ENCODE data around the gene WDR47. TPM values are rescaled to one million over a fixed set of nuclear protein-coding genes. Genes with fewer than 3 reads are reported as not detected.
"Not testable (repeated sequence)": the region's sequence is repeated elsewhere in the genome, so short reads cannot be mapped to it uniquely, and the experiment has no call there.

Gene WDR47
- polyA plus RNA-seq, 4 donors: 2.7 to 5.0 (median 4.4) TPM

GRCh38 chr1:109017719-109018118, 24.2 kb downstream of the WDR47 start:
- H3K27ac ChIP-seq (ENCODE audit: low read depth in 1 of 3, low read length in 2 of 3); DNase-seq; FAIRE-seq; H3K4me1 ChIP-seq (ENCODE audit: control insufficient read depth in 3 of 3, insufficient read depth in 2 of 3, low read depth in 1 of 3, low read length in 2 of 3); H3K27me3 ChIP-seq (ENCODE audit: control insufficient read depth in 3 of 3, insufficient read depth in 3 of 3, low read length in 3 of 3); H3K4me3 ChIP-seq (ENCODE audit: low read depth in 1 of 3, low read length in 3 of 3): not testable (repeated sequence)
- WGBS, 3 donors: 96 to 97% (median 96%) methylated on average over 6 of the region's 6 CpGs
- peaks cover 0 to 16% (median 3%) of the 10 kb centered on the region in 3 donors for H3K36me3 ChIP-seq (ENCODE audit: control insufficient read depth in 3 of 3, insufficient read depth in 2 of 3, low read depth in 1 of 3, low read length in 3 of 3)
- peaks cover 0 to 16% of the 10 kb centered on the region in 2 donors for H3K9me3 ChIP-seq (ENCODE audit: control insufficient read depth in 2 of 2, insufficient read depth in 1 of 2, low read depth in 1 of 2, low read length in 1 of 2)

- no peaks in the 10 kb centered on the region for H3K27me3 ChIP-seq (ENCODE audit: control insufficient read depth in 3 of 3, insufficient read depth in 3 of 3, low read length in 3 of 3)
- H3K4me3 ChIP-seq (ENCODE audit: low read depth in 1 of 3, low read length in 3 of 3): no peak overlapping the region
- peaks cover 0 to 16% of the 10 kb centered on the region in 2 donors for H3K9me3 ChIP-seq (ENCODE audit: control insufficient read depth in 2 of 2, insufficient read depth in 1 of 2, low read depth in 1 of 2, low read length in 1 of 2)
- FAIRE-seq: no peak
- peaks cover 0 to 16% (median 3%) of the 10 kb centered on the region in 3 donors for H3K36me3 ChIP-seq (ENCODE audit: control insufficient read depth in 3 of 3, insufficient read depth in 2 of 3, low read depth in 1 of 3, low read length in 3 of 3)
- H3K27ac ChIP-seq (ENCODE audit: low read depth in 1 of 3, low read length in 2 of 3): no peak overlapping the region
- H3K4me1 ChIP-seq (ENCODE audit: control insufficient read depth in 3 of 3, insufficient read depth in 2 of 3, low read depth in 1 of 3, low read length in 2 of 3): no peaks in the 10 kb centered on the region
- no peak for DNase-seq
- 100% methylated on average over 1 of the region's 1 CpG for WGBS, 3 donors
These were observed 24.8 kb downstream of the WDR47 start for GRCh38 chr1:109017134-109017533.

- WGBS, 3 donors: 79 to 90% (median 85%) methylated on average over 7 of the region's 7 CpGs
- H3K27ac ChIP-seq (ENCODE audit: low read depth in 1 of 3, low read length in 2 of 3): no peak overlapping the region
- H3K4me1 ChIP-seq (ENCODE audit: control insufficient read depth in 3 of 3, insufficient read depth in 2 of 3, low read depth in 1 of 3, low read length in 2 of 3): no peaks in the 10 kb centered on the region
- no peaks in the 10 kb centered on the region for H3K27me3 ChIP-seq (ENCODE audit: control insufficient read depth in 3 of 3, insufficient read depth in 3 of 3, low read length in 3 of 3)
- H3K4me3 ChIP-seq (ENCODE audit: low read depth in 1 of 3, low read length in 3 of 3): no peak overlapping the region
- no peak for DNase-seq
- FAIRE-seq: no peak
- H3K9me3 ChIP-seq (ENCODE audit: control insufficient read depth in 2 of 2, insufficient read depth in 1 of 2, low read depth in 1 of 2, low read length in 1 of 2): peaks cover 0 to 3% of the 10 kb centered on the region in 2 donors
- H3K36me3 ChIP-seq (ENCODE audit: control insufficient read depth in 3 of 3, insufficient read depth in 2 of 3, low read depth in 1 of 3, low read length in 3 of 3): peaks cover 6 to 19% (median 7%) of the 10 kb centered on the region in 3 donors
These were observed 30.6 kb downstream of the WDR47 start for GRCh38 chr1:109011335-109011734.

- not testable (repeated sequence) for FAIRE-seq
These were observed 45.3 kb downstream of the WDR47 start for GRCh38 chr1:108996622-108997021.

GRCh38 chr1:108983114-108983513, 58.8 kb downstream of the WDR47 start:
- peaks cover 0 to 14% (median 5%) of the 10 kb centered on the region in 3 donors for H3K36me3 ChIP-seq (ENCODE audit: control insufficient read depth in 3 of 3, insufficient read depth in 2 of 3, low read depth in 1 of 3, low read length in 3 of 3)
- FAIRE-seq (no peak), DNase-seq (no peak)
- no peak overlapping the region for H3K4me3 ChIP-seq (ENCODE audit: low read depth in 1 of 3, low read length in 3 of 3)
- H3K9me3 ChIP-seq (ENCODE audit: control insufficient read depth in 2 of 2, insufficient read depth in 1 of 2, low read depth in 1 of 2, low read length in 1 of 2): no peaks in the 10 kb centered on the region
- WGBS, 3 donors: 93 to 94% (median 93%) methylated on average over 4 of the region's 4 CpGs
- H3K4me1 ChIP-seq (ENCODE audit: control insufficient read depth in 3 of 3, insufficient read depth in 2 of 3, low read depth in 1 of 3, low read length in 2 of 3): no peaks in the 10 kb centered on the region
- H3K27me3 ChIP-seq (ENCODE audit: control insufficient read depth in 3 of 3, insufficient read depth in 3 of 3, low read length in 3 of 3): no peaks in the 10 kb centered on the region
- H3K27ac ChIP-seq (ENCODE audit: low read depth in 1 of 3, low read length in 2 of 3): no peak overlapping the region

More at GRCh38 chr1:108996622-108997021, 45.3 kb downstream of the WDR47 start:
- H3K36me3 ChIP-seq (ENCODE audit: control insufficient read depth in 3 of 3, insufficient read depth in 2 of 3, low read depth in 1 of 3, low read length in 3 of 3): peaks cover 3 to 19% (median 4%) of the 10 kb centered on the region in 3 donors
- H3K27me3 ChIP-seq (ENCODE audit: control insufficient read depth in 3 of 3, insufficient read depth in 3 of 3, low read length in 3 of 3); H3K27ac ChIP-seq (ENCODE audit: low read depth in 1 of 3, low read length in 2 of 3); H3K4me3 ChIP-seq (ENCODE audit: low read depth in 1 of 3, low read length in 3 of 3); DNase-seq; H3K4me1 ChIP-seq (ENCODE audit: control insufficient read depth in 3 of 3, insufficient read depth in 2 of 3, low read depth in 1 of 3, low read length in 2 of 3); H3K9me3 ChIP-seq (ENCODE audit: control insufficient read depth in 2 of 2, insufficient read depth in 1 of 2, low read depth in 1 of 2, low read length in 1 of 2): not testable (repeated sequence)
- WGBS, 3 donors: 89 to 96% (median 90%) methylated on average over 3 of the region's 3 CpGs

GRCh38 chr1:108976658-108977057, 65.2 kb downstream of the WDR47 start:
- Histone ChIP-seq H3K27me3 (ENCODE audit: control insufficient read depth in 3 of 3, insufficient read depth in 3 of 3, low read length in 3 of 3) (no peaks in the 10 kb centered on the region), H3K36me3 (ENCODE audit: control insufficient read depth in 3 of 3, insufficient read depth in 2 of 3, low read depth in 1 of 3, low read length in 3 of 3) (peaks cover 0 to 14% (median 1%) of the 10 kb centered on the region in 3 donors), H3K9me3 (ENCODE audit: control insufficient read depth in 2 of 2, insufficient read depth in 1 of 2, low read depth in 1 of 2, low read length in 1 of 2) (no peaks in the 10 kb centered on the region), H3K4me3 (ENCODE audit: low read depth in 1 of 3, low read length in 3 of 3) (no peak overlapping the region), H3K4me1 (ENCODE audit: control insufficient read depth in 3 of 3, insufficient read depth in 2 of 3, low read depth in 1 of 3, low read length in 2 of 3) (no peaks in the 10 kb centered on the region), H3K27ac (ENCODE audit: low read depth in 1 of 3, low read length in 2 of 3) (no peak overlapping the region)
- 81 to 85% (median 85%) methylated on average over 4 of the region's 4 CpGs for WGBS, 3 donors
- DNase-seq (no peak), FAIRE-seq (no peak)

GRCh38 chr1:108972951-108973350, 69.0 kb downstream of the WDR47 start:
- WGBS, 3 donors: 95 to 100% (median 95%) methylated on average over 1 of the region's 1 CpG

GRCh38 chr1:108969346-108969745, 72.6 kb downstream of the WDR47 start:
- Histone ChIP-seq H3K27ac (ENCODE audit: low read depth in 1 of 3, low read length in 2 of 3) (no peak overlapping the region), H3K4me1 (ENCODE audit: control insufficient read depth in 3 of 3, insufficient read depth in 2 of 3, low read depth in 1 of 3, low read length in 2 of 3) (no peaks in the 10 kb centered on the region), H3K36me3 (ENCODE audit: control insufficient read depth in 3 of 3, insufficient read depth in 2 of 3, low read depth in 1 of 3, low read length in 3 of 3) (peaks cover 0 to 7% (median 0%) of the 10 kb centered on the region in 3 donors), H3K9me3 (ENCODE audit: control insufficient read depth in 2 of 2, insufficient read depth in 1 of 2, low read depth in 1 of 2, low read length in 1 of 2) (no peaks in the 10 kb centered on the region), H3K27me3 (ENCODE audit: control insufficient read depth in 3 of 3, insufficient read depth in 3 of 3, low read length in 3 of 3) (no peaks in the 10 kb centered on the region), H3K4me3 (ENCODE audit: low read depth in 1 of 3, low read length in 3 of 3) (no peak overlapping the region)
- FAIRE-seq (no peak), DNase-seq (no peak)

More at GRCh38 chr1:108972951-108973350, 69.0 kb downstream of the WDR47 start:
- Histone ChIP-seq H3K36me3 (ENCODE audit: control insufficient read depth in 3 of 3, insufficient read depth in 2 of 3, low read depth in 1 of 3, low read length in 3 of 3) (peaks cover 0 to 7% (median 0%) of the 10 kb centered on the region in 3 donors), H3K27me3 (ENCODE audit: control insufficient read depth in 3 of 3, insufficient read depth in 3 of 3, low read length in 3 of 3) (no peaks in the 10 kb centered on the region), H3K27ac (ENCODE audit: low read depth in 1 of 3, low read length in 2 of 3) (no peak overlapping the region), H3K4me3 (ENCODE audit: low read depth in 1 of 3, low read length in 3 of 3) (no peak overlapping the region), H3K4me1 (ENCODE audit: control insufficient read depth in 3 of 3, insufficient read depth in 2 of 3, low read depth in 1 of 3, low read length in 2 of 3) (no peaks in the 10 kb centered on the region), H3K9me3 (ENCODE audit: control insufficient read depth in 2 of 2, insufficient read depth in 1 of 2, low read depth in 1 of 2, low read length in 1 of 2) (no peaks in the 10 kb centered on the region)
- no peak for FAIRE-seq
- no peak for DNase-seq

All from small intestine (tissue), 7 donors.